ENCODE measurements around the gene WNK1. TPM values are rescaled to one million over a fixed set of nuclear protein-coding genes. Genes with fewer than 3 reads are reported as not detected.

The WNK1 gene
- total RNA-seq, 1 experiment from 2014 or later = 117 TPM

DNA sequence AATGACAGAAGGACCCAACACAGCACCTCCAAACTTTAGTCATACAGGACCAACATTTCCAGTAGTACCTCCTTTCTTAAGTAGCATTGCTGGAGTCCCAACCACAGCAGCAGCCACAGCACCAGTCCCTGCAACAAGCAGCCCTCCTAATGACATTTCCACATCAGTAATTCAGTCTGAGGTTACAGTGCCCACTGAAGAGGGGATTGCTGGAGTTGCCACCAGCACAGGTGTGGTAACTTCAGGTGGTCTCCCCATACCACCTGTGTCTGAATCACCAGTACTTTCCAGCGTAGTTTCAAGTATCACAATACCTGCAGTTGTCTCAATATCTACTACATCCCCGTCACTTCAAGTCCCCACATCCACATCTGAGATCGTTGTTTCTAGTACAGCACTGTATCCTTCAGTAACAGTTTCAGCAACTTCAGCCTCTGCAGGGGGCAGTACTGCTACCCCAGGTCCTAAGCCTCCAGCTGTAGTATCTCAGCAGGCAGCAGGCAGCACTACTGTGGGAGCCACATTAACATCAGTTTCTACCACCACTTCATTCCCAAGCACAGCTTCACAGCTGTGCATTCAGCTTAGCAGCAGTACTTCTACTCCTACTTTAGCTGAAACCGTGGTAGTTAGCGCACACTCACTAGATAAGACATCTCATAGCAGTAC lies 132.5 kb downstream of the WNK1 start:
- H3K27ac Mint-ChIP-seq = no peak overlapping the region
- Histone ChIP-seq H4K8ac (replicated peaks; ENCODE audit: insufficient read length, low read depth, low read length) (no peak overlapping the region), H3T11ph (ENCODE audit: low read length) (no peak overlapping the region), H3K14ac (ENCODE audit: insufficient read depth, low read length) (no peak overlapping the region), H3K27me3 (ENCODE audit: insufficient read depth, low read length) (no peaks in the 10 kb centered on the region), H2BK15ac (ENCODE audit: low read depth, low read length) (no peak overlapping the region), H3K4me1 (ENCODE audit: insufficient read depth, low read length) (no peaks in the 10 kb centered on the region), H3K4ac (ENCODE audit: low read depth, low read length) (no peak overlapping the region), H3K9me3 (ENCODE audit: control insufficient read depth, low read depth, low read length) (no peaks in the 10 kb centered on the region), H3K23me2 (ENCODE audit: insufficient read length, low read depth, low read length, poor library complexity, severe bottlenecking) (no peaks in the 10 kb centered on the region), H2AK5ac (ENCODE audit: insufficient read length, low read length) (no peak overlapping the region), H3K23ac (ENCODE audit: insufficient read length, low read depth, low read length) (no peak overlapping the region), H3K9ac (ENCODE audit: extremely low read depth, insufficient read length, low read length) (no peak overlapping the region), H4K5ac (ENCODE audit: insufficient read length, low read depth, low read length) (no peak overlapping the region), H2BK12ac (ENCODE audit: insufficient read length, low read depth, low read length) (no peak overlapping the region), H3K56ac (ENCODE audit: insufficient read length, low read depth, low read length) (no peak overlapping the region), H3K79me1 (ENCODE audit: insufficient read depth, low read depth, low read length, poor library complexity, severe bottlenecking) (no peaks in the 10 kb centered on the region), H2BK5ac (ENCODE audit: insufficient read length, low read length) (no peak overlapping the region), H2AFZ (ENCODE audit: low read length) (no peak overlapping the region), H3K4me2 (ENCODE audit: insufficient read depth, insufficient read length, low read length) (no peak overlapping the region), H4K91ac (ENCODE audit: insufficient read length, low read depth, low read length) (no peak overlapping the region), H2BK120ac (ENCODE audit: low read depth, low read length, poor library complexity, severe bottlenecking) (no peak overlapping the region), H3K18ac (ENCODE audit: insufficient read length, low read depth, low read length) (no peak overlapping the region), H3K79me2 (ENCODE audit: insufficient read depth, low read length) (no peaks in the 10 kb centered on the region), H3K27ac (ENCODE audit: insufficient read length, low read depth, low read length) (no peak overlapping the region), H4K20me1 (ENCODE audit: control insufficient read depth, insufficient read depth, insufficient read length) (no peaks in the 10 kb centered on the region), H2BK20ac (ENCODE audit: low read depth, low read length, poor library complexity, severe bottlenecking) (no peak overlapping the region)
- H3K4me3 Mint-ChIP-seq = no peak overlapping the region
- DNase-seq = no peak
- no peaks in the 10 kb centered on the region for H3K4me1 Mint-ChIP-seq
- peaks cover 44 to 95% (median 94%) of the 10 kb centered on the region in 3 experiments; a peak in 6 of 7 replicates for H3K36me3 Mint-ChIP-seq (ENCODE audit: insufficient read depth in 1 of 3, low read depth in 3 of 3)
- no peaks in the 10 kb centered on the region for H3K27me3 Mint-ChIP-seq (ENCODE audit: low read depth)
- H3K9me3 Mint-ChIP-seq = no peaks in the 10 kb centered on the region
- WGBS (ENCODE audit: extremely low coverage, insufficient read length, low lambda C conversion rate) = no CpG with 5 or more reads among the region's 5 CpGs
- no peak for TF ChIP-seq CTCF (conservative IDR thresholded peaks at IDR 0.05)

Measured in H9 (cell line).